HEK293 (cell line): ENCODE results near the gene ZNF865.
A peak's percentile ranks its signal among the peaks of the same experiment; 100 is the strongest.

Source experiments
- CTCF ChIA-PET: fragments of 350-600 bp; formaldehyde crosslinking; extraction: SDS; loops from one replicate; lab custom pipeline; 2021; ENCODE audit warnings: antibody characterized with exemption; lab: Yijun Ruan, JAX
- POLR2A ChIA-PET: fragments of 300-600 bp; formaldehyde crosslinking; extraction: SDS; loops from one replicate; lab custom pipeline; 2020; ENCODE audit warnings: antibody characterized with exemption, inconsistent platforms; lab: Yijun Ruan, JAX
- H3K27ac ChIP-seq: fragments of 200-500 bp; sonication (Bioruptor generic); 2 replicates; pipeline ENCODE4 v1.5.1; 2014; ENCODE audit warnings: low read depth, low read length, control low read depth, inconsistent platforms; ENCODE audit errors: extremely low read depth
- H3K36me3 ChIP-seq, 2 experiments: fragments of 200-500 bp in 1 of 2; sonication (Bioruptor generic) in 1 of 2; 1 replicate in 1 of 2; 2 replicates in 1 of 2; pipeline ENCODE4 v1.5.1; 2014 to 2017; ENCODE audit warnings: inconsistent platforms in 2 of 2, low read length in 2 of 2; ENCODE audit not compliant: control insufficient read depth in 2 of 2, insufficient read depth in 1 of 2
- H3K4me1 ChIP-seq: fragments of 200-500 bp; sonication (Bioruptor generic); 2 replicates; pipeline ENCODE4 v1.5.1; 2014; ENCODE audit warnings: mild to moderate bottlenecking, low read length, inconsistent platforms; ENCODE audit not compliant: control insufficient read depth, insufficient read depth
- H3K4me3 ChIP-seq: 2 replicates; pipeline ENCODE4 v1.5.1; 2011; ENCODE audit warnings: low read depth, mild to moderate bottlenecking, control low read depth, low read length, moderate library complexity
- H3K9me3 ChIP-seq: fragments of 200-500 bp; sonication (Bioruptor generic); 2 replicates; pipeline ENCODE4 v1.5.1; 2014; ENCODE audit warnings: low read depth, low read length, inconsistent platforms; ENCODE audit not compliant: control insufficient read depth, insufficient read depth
- GLI4 ChIP-seq: fragments of 450-650 bp; formaldehyde crosslinking; IDR thresholded peaks from 2 replicates; pipeline ENCODE4 v1.5.1; 2016; ENCODE audit warnings: missing biosample characterization, missing genetic modification characterization
- SCRT1 ChIP-seq: fragments of 450-650 bp; formaldehyde crosslinking; IDR thresholded peaks from 2 replicates; pipeline ENCODE4 v1.5.1; 2016; ENCODE audit warnings: missing biosample characterization, missing genetic modification characterization, borderline replicate concordance
- SCRT2 ChIP-seq: fragments of 450-650 bp; formaldehyde crosslinking; IDR thresholded peaks from 2 replicates; pipeline ENCODE4 v1.5.1; 2016; ENCODE audit warnings: missing biosample characterization, missing genetic modification characterization
- SP2 ChIP-seq: fragments of 450-650 bp; formaldehyde crosslinking; IDR thresholded peaks from 2 replicates; pipeline ENCODE4 v1.5.1; 2016; ENCODE audit warnings: missing biosample characterization, missing genetic modification characterization
- SP7 ChIP-seq: fragments of 450-650 bp; formaldehyde crosslinking; IDR thresholded peaks from 2 replicates; pipeline ENCODE4 v1.5.1; 2016; ENCODE audit warnings: missing biosample characterization, missing genetic modification characterization
- ZBTB20 ChIP-seq: fragments of 450-650 bp; formaldehyde crosslinking; IDR thresholded peaks from 2 replicates; pipeline ENCODE4 v1.5.1; 2016; ENCODE audit warnings: missing biosample characterization, missing genetic modification characterization
- ZFP41 ChIP-seq: fragments of 450-650 bp; formaldehyde crosslinking; IDR thresholded peaks from 2 replicates; pipeline ENCODE4 v1.5.1; 2016; ENCODE audit warnings: missing biosample characterization, missing genetic modification characterization, borderline replicate concordance
- ZIC2 ChIP-seq: fragments of 450-650 bp; formaldehyde crosslinking; IDR thresholded peaks from 2 replicates; pipeline ENCODE4 v1.5.1; 2016; ENCODE audit warnings: missing biosample characterization, missing genetic modification characterization
- ZNF132 ChIP-seq: fragments of 450-650 bp; formaldehyde crosslinking; IDR thresholded peaks from 2 replicates; pipeline ENCODE4 v1.5.1; 2017; ENCODE audit warnings: missing biosample characterization, missing genetic modification characterization, borderline replicate concordance
- ZNF140 ChIP-seq: fragments of 450-650 bp; formaldehyde crosslinking; IDR thresholded peaks from 2 replicates; pipeline ENCODE4 v1.5.1; 2016; ENCODE audit warnings: missing biosample characterization, missing genetic modification characterization
- ZNF157 ChIP-seq: fragments of 450-650 bp; formaldehyde crosslinking; IDR thresholded peaks from 2 replicates; pipeline ENCODE4 v1.5.1; 2016; ENCODE audit warnings: missing biosample characterization, missing genetic modification characterization
- ZNF16 ChIP-seq: fragments of 450-650 bp; formaldehyde crosslinking; IDR thresholded peaks from 2 replicates; pipeline ENCODE4 v1.5.1; 2016; ENCODE audit warnings: low read depth, missing biosample characterization, missing genetic modification characterization
- ZNF174 ChIP-seq: fragments of 450-650 bp; formaldehyde crosslinking; IDR thresholded peaks from 2 replicates; pipeline ENCODE4 v1.5.0; 2017; ENCODE audit warnings: missing biosample characterization, mild to moderate bottlenecking, missing genetic modification characterization
- ZNF248 ChIP-seq: fragments of 450-650 bp; formaldehyde crosslinking; IDR thresholded peaks from 2 replicates; pipeline ENCODE4 v1.5.1; 2017; ENCODE audit warnings: missing biosample characterization, missing genetic modification characterization
- ZNF302 ChIP-seq: fragments of 450-650 bp; formaldehyde crosslinking; IDR thresholded peaks from 2 replicates; pipeline ENCODE4 v1.5.1; 2016; ENCODE audit warnings: missing biosample characterization, missing genetic modification characterization, low read depth
- ZNF341 ChIP-seq: fragments of 450-650 bp; formaldehyde crosslinking; IDR thresholded peaks from 2 replicates; pipeline ENCODE4; 2016; ENCODE audit warnings: low read depth, missing biosample characterization, missing genetic modification characterization
- ZNF433 ChIP-seq: fragments of 450-650 bp; formaldehyde crosslinking; IDR thresholded peaks from 2 replicates; pipeline ENCODE4 v1.5.1; 2016; ENCODE audit warnings: missing biosample characterization, missing genetic modification characterization, low read depth
- ZNF521 ChIP-seq: fragments of 450-650 bp; formaldehyde crosslinking; IDR thresholded peaks from 2 replicates; pipeline ENCODE4 v1.5.1; 2017; ENCODE audit warnings: missing biosample characterization, mild to moderate bottlenecking, missing genetic modification characterization
- ZNF596 ChIP-seq: fragments of 450-650 bp; IDR thresholded peaks from 2 replicates; pipeline ENCODE4 v1.5.0; 2018; ENCODE audit warnings: missing biosample characterization, mild to moderate bottlenecking, missing genetic modification characterization, moderate library complexity
- ZNF623 ChIP-seq: fragments of 450-650 bp; formaldehyde crosslinking; IDR thresholded peaks from 2 replicates; pipeline ENCODE4 v1.5.1; 2016; ENCODE audit warnings: missing biosample characterization, missing genetic modification characterization
- ZNF768 ChIP-seq: fragments of 450-650 bp; formaldehyde crosslinking; IDR thresholded peaks from 2 replicates; pipeline ENCODE4 v1.5.1; 2018; ENCODE audit warnings: missing biosample characterization, mild to moderate bottlenecking, missing genetic modification characterization
- ZNF791 ChIP-seq: fragments of 450-650 bp; formaldehyde crosslinking; IDR thresholded peaks from 2 replicates; pipeline ENCODE4 v1.5.1; 2016; ENCODE audit warnings: missing biosample characterization, missing genetic modification characterization
- ZNF830 ChIP-seq: fragments of 450-650 bp; IDR thresholded peaks from 2 replicates; pipeline ENCODE4 v1.5.0; 2018; ENCODE audit warnings: missing biosample characterization, missing genetic modification characterization, low read depth, mild to moderate bottlenecking, moderate library complexity
- ZSCAN30 ChIP-seq: fragments of 450-650 bp; IDR thresholded peaks from 2 replicates; pipeline ENCODE4 v1.5.1; 2018; ENCODE audit warnings: missing biosample characterization, mild to moderate bottlenecking, missing genetic modification characterization, moderate library complexity
- TF ChIP-seq, protein P1 (sequence below): fragments of 450-650 bp; formaldehyde crosslinking; IDR thresholded peaks from 2 replicates; pipeline ENCODE4 v1.5.1; 2016; ENCODE audit warnings: missing biosample characterization, missing genetic modification characterization
- TF ChIP-seq, protein P2 (sequence below): sonication (generic); formaldehyde crosslinking; IDR thresholded peaks from 2 replicates; pipeline ENCODE4 v1.8.1; 2022; ENCODE audit warnings: mild to moderate bottlenecking, moderate library complexity, missing genetic modification reagents
- TF ChIP-seq, protein P3 (sequence below): fragments of 450-650 bp; formaldehyde crosslinking; IDR thresholded peaks from 2 replicates; pipeline ENCODE4 v1.5.1; 2016; ENCODE audit warnings: missing biosample characterization, missing genetic modification characterization
- TF ChIP-seq, protein P4 (sequence below): fragments of 450-650 bp; formaldehyde crosslinking; IDR thresholded peaks from 2 replicates; pipeline ENCODE4 v1.5.1; 2016; ENCODE audit warnings: missing biosample characterization, missing genetic modification characterization
- TF ChIP-seq, protein P5 (sequence below): fragments of 450-650 bp; formaldehyde crosslinking; IDR thresholded peaks from 2 replicates; pipeline ENCODE4; 2016; ENCODE audit warnings: missing biosample characterization, missing genetic modification characterization

Gene ZNF865

GRCh38 chr19:55588738-55589137 lies 16.7 kb upstream of the ZNF865 start:
- TF ChIP-seq, protein P1, sequence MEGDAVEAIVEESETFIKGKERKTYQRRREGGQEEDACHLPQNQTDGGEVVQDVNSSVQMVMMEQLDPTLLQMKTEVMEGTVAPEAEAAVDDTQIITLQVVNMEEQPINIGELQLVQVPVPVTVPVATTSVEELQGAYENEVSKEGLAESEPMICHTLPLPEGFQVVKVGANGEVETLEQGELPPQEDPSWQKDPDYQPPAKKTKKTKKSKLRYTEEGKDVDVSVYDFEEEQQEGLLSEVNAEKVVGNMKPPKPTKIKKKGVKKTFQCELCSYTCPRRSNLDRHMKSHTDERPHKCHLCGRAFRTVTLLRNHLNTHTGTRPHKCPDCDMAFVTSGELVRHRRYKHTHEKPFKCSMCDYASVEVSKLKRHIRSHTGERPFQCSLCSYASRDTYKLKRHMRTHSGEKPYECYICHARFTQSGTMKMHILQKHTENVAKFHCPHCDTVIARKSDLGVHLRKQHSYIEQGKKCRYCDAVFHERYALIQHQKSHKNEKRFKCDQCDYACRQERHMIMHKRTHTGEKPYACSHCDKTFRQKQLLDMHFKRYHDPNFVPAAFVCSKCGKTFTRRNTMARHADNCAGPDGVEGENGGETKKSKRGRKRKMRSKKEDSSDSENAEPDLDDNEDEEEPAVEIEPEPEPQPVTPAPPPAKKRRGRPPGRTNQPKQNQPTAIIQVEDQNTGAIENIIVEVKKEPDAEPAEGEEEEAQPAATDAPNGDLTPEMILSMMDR (tag by site-specific recombination) = no peak
- no peak for TF ChIP-seq ZFP41
- TF ChIP-seq, protein P2, sequence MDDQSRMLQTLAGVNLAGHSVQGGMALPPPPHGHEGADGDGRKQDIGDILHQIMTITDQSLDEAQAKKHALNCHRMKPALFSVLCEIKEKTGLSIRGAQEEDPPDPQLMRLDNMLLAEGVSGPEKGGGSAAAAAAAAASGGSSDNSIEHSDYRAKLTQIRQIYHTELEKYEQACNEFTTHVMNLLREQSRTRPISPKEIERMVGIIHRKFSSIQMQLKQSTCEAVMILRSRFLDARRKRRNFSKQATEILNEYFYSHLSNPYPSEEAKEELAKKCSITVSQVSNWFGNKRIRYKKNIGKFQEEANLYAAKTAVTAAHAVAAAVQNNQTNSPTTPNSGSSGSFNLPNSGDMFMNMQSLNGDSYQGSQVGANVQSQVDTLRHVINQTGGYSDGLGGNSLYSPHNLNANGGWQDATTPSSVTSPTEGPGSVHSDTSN (CRISPR knock-in tag) = no peak
- TF ChIP-seq SP7 (tag by site-specific recombination) = no peak
- TF ChIP-seq ZNF16 (tag by site-specific recombination) = no peak
- TF ChIP-seq ZNF248 (tag by site-specific recombination) = no peak
- no peak for TF ChIP-seq ZNF132
- H3K27ac ChIP-seq = no peak overlapping the region
- H3K4me1 ChIP-seq = peaks cover 11% of the 10 kb centered on the region
- ChIA-PET POLR2A (interaction anchor here (0.7 to 6.9 kb wide), 6 partner anchors 10 to 384 kb away, joined by 3 to 71 read pairs (median 4); partner anchors contain the start of genes FIZ1, U2AF2, ZNF524 and ZNF865), CTCF (interaction anchor here (0.6 to 1.9 kb wide), 4 partner anchors 16 to 122 kb away, joined by 3 to 6 read pairs (median 4); no protein-coding TSS in a partner anchor)
- no peaks in the 10 kb centered on the region for H3K9me3 ChIP-seq
- H3K4me3 ChIP-seq = no peak overlapping the region
- H3K36me3 ChIP-seq = peaks cover under 1 to 9% of the 10 kb centered on the region in 2 experiments; a peak in 2 of 3 replicates

DNA sequence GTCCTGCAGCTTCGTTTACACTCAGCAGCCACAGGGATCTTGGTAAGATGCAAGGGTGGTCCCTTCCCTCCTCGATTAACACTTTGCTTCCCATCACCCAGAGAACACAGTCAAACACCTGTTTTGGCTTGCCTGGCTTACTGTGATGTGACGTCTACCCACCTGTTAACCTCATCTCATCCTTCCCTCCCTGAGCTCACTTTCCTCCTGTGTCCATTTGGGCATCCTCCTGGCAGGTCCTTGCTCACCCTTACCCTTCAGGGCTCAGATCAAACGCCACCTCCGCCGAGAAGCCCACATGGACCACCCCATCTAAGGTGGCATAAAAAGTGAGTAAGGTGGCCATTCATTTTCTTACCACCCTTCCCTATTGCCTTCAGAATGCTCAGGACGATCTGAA lies 15.3 kb upstream of the ZNF865 start:
- H3K4me1 ChIP-seq = peaks cover 11% of the 10 kb centered on the region
- no peak overlapping the region for H3K4me3 ChIP-seq
- no peak overlapping the region for H3K27ac ChIP-seq
- TF ChIP-seq ZBTB20 (tag by site-specific recombination) (no peak), ZNF157 (tag by site-specific recombination) (no peak), ZNF433 (tag by site-specific recombination) (no peak), SCRT2 (peak; percentile 88), GLI4 (tag by site-specific recombination) (no peak), ZNF174 (tag by site-specific recombination) (no peak), ZSCAN30 (tag by site-specific recombination) (no peak), SCRT1 (tag by site-specific recombination) (peak; percentile 87)
- TF ChIP-seq, protein P3, sequence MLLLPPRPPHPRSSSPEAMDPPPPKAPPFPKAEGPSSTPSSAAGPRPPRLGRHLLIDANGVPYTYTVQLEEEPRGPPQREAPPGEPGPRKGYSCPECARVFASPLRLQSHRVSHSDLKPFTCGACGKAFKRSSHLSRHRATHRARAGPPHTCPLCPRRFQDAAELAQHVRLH (tag by site-specific recombination) = no peak
- POLR2A ChIA-PET = interaction anchor here (6.9 kb wide), 1 partner anchor 8 kb away, joined by 71 read pairs; the partner anchor contains the start of genes FIZ1 and ZNF524
- H3K9me3 ChIP-seq = no peaks in the 10 kb centered on the region
- peaks cover 3 to 14% of the 10 kb centered on the region in 2 experiments for H3K36me3 ChIP-seq
- CTCF ChIA-PET = interaction anchor here (0.7 kb wide), 1 partner anchor 10 kb away, joined by 3 read pairs; no protein-coding TSS in a partner anchor

- H3K9me3 ChIP-seq = no peaks in the 10 kb centered on the region
- peaks cover 3 to 19% of the 10 kb centered on the region in 2 experiments for H3K36me3 ChIP-seq
- ChIA-PET POLR2A (no interaction called here), CTCF (no interaction called here)
- H3K4me1 ChIP-seq = peaks cover 7% of the 10 kb centered on the region
- no peak overlapping the region for H3K27ac ChIP-seq
- no peak overlapping the region for H3K4me3 ChIP-seq
- TF ChIP-seq ZNF521 (tag by site-specific recombination) (no peak), ZNF791 (tag by site-specific recombination) (no peak), SP2 (peak; percentile 34; the same call in 1 of the 2 replicates), ZNF140 (tag by site-specific recombination) (no peak), ZNF830 (tag by site-specific recombination) (no peak), ZIC2 (tag by site-specific recombination) (no peak), ZNF623 (tag by site-specific recombination) (no peak), ZNF302 (tag by site-specific recombination) (no peak), ZNF596 (tag by site-specific recombination) (no peak), ZNF341 (tag by site-specific recombination) (no peak), ZNF768 (tag by site-specific recombination) (no peak)
- TF ChIP-seq, protein P4, sequence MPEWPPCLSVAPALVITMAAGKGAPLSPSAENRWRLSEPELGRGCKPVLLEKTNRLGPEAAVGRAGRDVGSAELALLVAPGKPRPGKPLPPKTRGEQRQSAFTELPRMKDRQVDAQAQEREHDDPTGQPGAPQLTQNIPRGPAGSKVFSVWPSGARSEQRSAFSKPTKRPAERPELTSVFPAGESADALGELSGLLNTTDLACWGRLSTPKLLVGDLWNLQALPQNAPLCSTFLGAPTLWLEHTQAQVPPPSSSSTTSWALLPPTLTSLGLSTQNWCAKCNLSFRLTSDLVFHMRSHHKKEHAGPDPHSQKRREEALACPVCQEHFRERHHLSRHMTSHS (tag by site-specific recombination) = no peak
- TF ChIP-seq, protein P5, sequence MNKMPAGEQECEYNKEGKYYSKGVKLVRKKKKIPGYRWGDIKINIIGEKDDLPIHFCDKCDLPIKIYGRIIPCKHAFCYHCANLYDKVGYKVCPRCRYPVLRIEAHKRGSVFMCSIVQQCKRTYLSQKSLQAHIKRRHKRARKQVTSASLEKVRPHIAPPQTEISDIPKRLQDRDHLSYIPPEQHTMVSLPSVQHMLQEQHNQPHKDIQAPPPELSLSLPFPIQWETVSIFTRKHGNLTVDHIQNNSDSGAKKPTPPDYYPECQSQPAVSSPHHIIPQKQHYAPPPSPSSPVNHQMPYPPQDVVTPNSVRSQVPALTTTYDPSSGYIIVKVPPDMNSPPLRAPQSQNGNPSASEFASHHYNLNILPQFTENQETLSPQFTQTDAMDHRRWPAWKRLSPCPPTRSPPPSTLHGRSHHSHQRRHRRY (tag by site-specific recombination) = no peak
Observed at GRCh38 chr19:55590617-55591016, 14.8 kb upstream of the ZNF865 start.
